CD4-positive, CD25-positive, alpha-beta regulatory T cell (primary cell): ENCODE measurements around the gene GPR32. TPM values are rescaled to one million over a fixed set of nuclear protein-coding genes. Genes with fewer than 3 reads are reported as not detected.
A peak's percentile ranks its signal among the peaks of the same experiment; 100 is the strongest.

ENCODE experiments used
- ATAC-seq, 2 donors: fragments of 150-1000 bp; cut with Tn5 transposase; one replicate each; pipeline ENCODE4 v1.10.0; 2021; ENCODE audit warnings: low read depth in 2 of 2, moderate number of reproducible peaks in 2 of 2, moderate library complexity in 1 of 2
- DNase-seq, 3 donors: peaks; one replicate each; pipeline versions ENCODE4 v3.0.0 to v3.0.0-alpha.2; 2012 to 2022; ENCODE audit warnings: mixed read lengths in 1 of 3
- H3K27ac ChIP-seq: one replicate; pipeline ENCODE4 v1.7.0; 2013; ENCODE audit warnings: mild to moderate bottlenecking, low read length; ENCODE audit not compliant: insufficient read depth, poor library complexity, severe bottlenecking
- H3K27me3 ChIP-seq: one replicate; pipeline ENCODE4 v1.7.0; 2013; ENCODE audit warnings: low read length; ENCODE audit not compliant: control insufficient read depth, insufficient read depth
- H3K36me3 ChIP-seq: one replicate; pipeline ENCODE4 v1.7.0; 2013; ENCODE audit warnings: mild to moderate bottlenecking, low read length, moderate library complexity; ENCODE audit not compliant: control insufficient read depth, insufficient read depth
- H3K4me1 ChIP-seq: 2 replicates; pipeline ENCODE4 v1.7.0; 2013; ENCODE audit warnings: mild to moderate bottlenecking, low read length; ENCODE audit not compliant: insufficient read depth, control insufficient read depth, poor library complexity, severe bottlenecking
- H3K4me3 ChIP-seq: one replicate; pipeline ENCODE4 v1.7.0; 2013; ENCODE audit warnings: low read depth, mild to moderate bottlenecking, low read length, moderate library complexity
- H3K9me3 ChIP-seq, 2 experiments: 1 replicate in 1 of 2; 2 replicates in 1 of 2; pipeline ENCODE4 v1.7.0; 2013; ENCODE audit warnings: low read length in 2 of 2, mild to moderate bottlenecking in 1 of 2, moderate library complexity in 1 of 2; ENCODE audit not compliant: control insufficient read depth in 2 of 2
- H3K27ac Mint-ChIP-seq, 3 donors: one replicate each; pipeline ENCODE4 v1.8.0; 2020 to 2022; ENCODE audit warnings: mild to moderate bottlenecking in 3 of 3, mixed read lengths in 3 of 3, moderate library complexity in 2 of 3
- H3K27me3 Mint-ChIP-seq: one replicate; pipeline ENCODE4 v1.8.0; 2022; ENCODE audit warnings: mild to moderate bottlenecking, mixed read lengths
- H3K36me3 Mint-ChIP-seq: one replicate; pipeline ENCODE4 v1.8.0; 2020; ENCODE audit warnings: mixed read lengths
- H3K4me1 Mint-ChIP-seq, 4 donors: one replicate each; pipeline ENCODE4 v1.8.0; 2020 to 2022; ENCODE audit warnings: mixed read lengths in 4 of 4, mild to moderate bottlenecking in 1 of 4
- H3K4me3 Mint-ChIP-seq, 4 donors: one replicate each; pipeline ENCODE4 v1.8.0; 2020 to 2022; ENCODE audit warnings: mild to moderate bottlenecking in 4 of 4, mixed read lengths in 4 of 4, moderate library complexity in 3 of 4
- H3K9me3 Mint-ChIP-seq, 7 donors: one replicate each; pipeline ENCODE4 v1.8.0; 2020 to 2022; ENCODE audit warnings: mixed read lengths in 7 of 7, mild to moderate bottlenecking in 3 of 7, moderate library complexity in 2 of 7
- polyA plus RNA-seq, 4 donors: library from polyadenylated mRNA; unstranded; fragments of 300-500 nt; fragmentation: Illumina TruSeq; gene quantifications; one replicate each; pipeline ENCODE4 v1.2.3, GENCODE V29; 2021
- total RNA-seq: library from RNA; stranded (reverse); gene quantifications from one replicate; pipeline ENCODE4 v1.2.3, GENCODE V29; 2022

GPR32 gene
- total and polyA plus RNA-seq, 5 donors from 2014 or later: not detected

GRCh38 chr19:50820549-50821247, 50.4 kb downstream of the GPR32 start:
- Mint-ChIP-seq H3K36me3 (no peaks in the 10 kb centered on the region), H3K9me3 (peaks cover 0 to 5% (median 0%) of the 10 kb centered on the region in 7 donors), H3K27me3 (peaks cover 58% of the 10 kb centered on the region), H3K27ac (peak overlapping the region in 2 of 3 donors; percentile 18 to 33), H3K4me3 (peak overlapping the region; percentile 8 to 77 (median 46)), H3K4me1 (peaks cover 0 to 30% (median 12%) of the 10 kb centered on the region in 4 donors)
- ATAC-seq: no peak
- Histone ChIP-seq H3K4me3 (peak overlapping the region; percentile 26), H3K27me3 (peaks cover 3% of the 10 kb centered on the region), H3K36me3 (no peaks in the 10 kb centered on the region), H3K4me1 (peaks cover 20% of the 10 kb centered on the region), H3K27ac (no peak overlapping the region), H3K9me3 (no peaks in the 10 kb centered on the region)
- DNase-seq: no peak

GRCh38 chr19:50821248-50821612, 51.0 kb downstream of the GPR32 start:
- ATAC-seq (no peak), DNase-seq (no peak)
- peak overlapping the region in 1 of 4 donors; percentile 38 for H3K4me3 Mint-ChIP-seq
- no peak overlapping the region for H3K27ac ChIP-seq
- peaks cover 0 to 5% (median 0%) of the 10 kb centered on the region in 7 donors for H3K9me3 Mint-ChIP-seq
- no peak overlapping the region for H3K27ac Mint-ChIP-seq
- H3K4me1 ChIP-seq: peaks cover 20% of the 10 kb centered on the region
- no peaks in the 10 kb centered on the region for H3K36me3 Mint-ChIP-seq
- no peak overlapping the region for H3K4me3 ChIP-seq
- H3K36me3 ChIP-seq: no peaks in the 10 kb centered on the region
- H3K9me3 ChIP-seq: no peaks in the 10 kb centered on the region
- H3K27me3 ChIP-seq: peaks cover 3% of the 10 kb centered on the region
- H3K4me1 Mint-ChIP-seq: peaks cover 0 to 30% (median 10%) of the 10 kb centered on the region in 4 donors
- peaks cover 60% of the 10 kb centered on the region for H3K27me3 Mint-ChIP-seq

Other genes with a start within 250 kb of the GPR32 start
- not detected for gene LRRC4B, start 202.0 kb upstream of the GPR32 start, total RNA-seq
- not detected for gene LRRC4B, start 202.0 kb upstream of the GPR32 start, polyA plus RNA-seq
- gene SYT3, start 130.6 kb upstream of the GPR32 start, total RNA-seq: not detected
- not detected for gene SYT3, start 130.6 kb upstream of the GPR32 start, polyA plus RNA-seq
- not detected for gene C19orf81, start 121.0 kb upstream of the GPR32 start, total RNA-seq
- gene C19orf81, start 121.0 kb upstream of the GPR32 start, polyA plus RNA-seq: not detected
- not detected for gene SHANK1, start 50.7 kb upstream of the GPR32 start, total RNA-seq
- not detected for gene SHANK1, start 50.7 kb upstream of the GPR32 start, polyA plus RNA-seq
- gene CLEC11A, start 47.1 kb upstream of the GPR32 start, total RNA-seq: 0.74 TPM
- 1 to 10 TPM in 1 of 4 donors, under 1 TPM in 3; 0.22 to 1.2 (median 0.57) TPM for gene CLEC11A, start 47.1 kb upstream of the GPR32 start, polyA plus RNA-seq
- gene ACP4, start 20.0 kb downstream of the GPR32 start, total RNA-seq: not detected
- not detected for gene ACP4, start 20.0 kb downstream of the GPR32 start, polyA plus RNA-seq
- gene KLK1, start 53.3 kb downstream of the GPR32 start, total RNA-seq: 0.47 TPM
- under 1 TPM in 1 of 4 donors, not detected in 3; 0.48 TPM for gene KLK1, start 53.3 kb downstream of the GPR32 start, polyA plus RNA-seq
- not detected for gene KLK15, start 63.1 kb downstream of the GPR32 start, total RNA-seq
- gene KLK15, start 63.1 kb downstream of the GPR32 start, polyA plus RNA-seq: not detected
- not detected for gene KLK3, start 84.5 kb downstream of the GPR32 start, total RNA-seq
- not detected for gene KLK3, start 84.5 kb downstream of the GPR32 start, polyA plus RNA-seq
- gene KLK2, start 103.0 kb downstream of the GPR32 start, total RNA-seq: not detected
- gene KLK2, start 103.0 kb downstream of the GPR32 start, polyA plus RNA-seq: not detected
- not detected for gene KLK4, start 140.9 kb downstream of the GPR32 start, total RNA-seq
- not detected for gene KLK4, start 140.9 kb downstream of the GPR32 start, polyA plus RNA-seq
- gene KLK5, start 182.6 kb downstream of the GPR32 start, total RNA-seq: not detected
- gene KLK5, start 182.6 kb downstream of the GPR32 start, polyA plus RNA-seq: not detected
- not detected for gene KLK6, start 199.1 kb downstream of the GPR32 start, total RNA-seq
- gene KLK6, start 199.1 kb downstream of the GPR32 start, polyA plus RNA-seq: not detected
- not detected for gene KLK7, start 213.5 kb downstream of the GPR32 start, total RNA-seq
- gene KLK7, start 213.5 kb downstream of the GPR32 start, polyA plus RNA-seq: not detected
- not detected for gene KLK8, start 231.1 kb downstream of the GPR32 start, total RNA-seq
- not detected for gene KLK8, start 231.1 kb downstream of the GPR32 start, polyA plus RNA-seq
- gene KLK10, start 249.2 kb downstream of the GPR32 start, total RNA-seq: not detected
- not detected for gene KLK10, start 249.2 kb downstream of the GPR32 start, polyA plus RNA-seq